Vagina (tissue), 2 donors: ENCODE measurements around the gene GALNT16.

Source experiments
- CTCF ChIP-seq, 3 experiments: fragments of 450-650 bp in 2 of 3; fragments of 200-600 bp in 1 of 3; sonication (generic) in 1 of 3; IDR thresholded peaks; one replicate each; pipeline ENCODE4 v1.5.1; 2017 to 2019; ENCODE audit warnings: antibody characterized with exemption in 3 of 3, mild to moderate bottlenecking in 2 of 3, moderate library complexity in 2 of 3
- POLR2A ChIP-seq, 2 donors: fragments of 450-650 bp; IDR thresholded peaks; one replicate each; pipeline ENCODE4 v1.6.1; 2017; ENCODE audit warnings: antibody characterized with exemption in 2 of 2, mild to moderate bottlenecking in 2 of 2, moderate library complexity in 2 of 2
- POLR2AphosphoS5 ChIP-seq, 2 donors: sonication (generic); formaldehyde crosslinking; IDR thresholded peaks; one replicate each; pipeline ENCODE4 v1.9.0; 2017; ENCODE audit warnings: antibody characterized with exemption in 2 of 2, mild to moderate bottlenecking in 2 of 2, low read depth in 1 of 2; ENCODE audit not compliant: insufficient read depth in 1 of 2

GRCh38 chr14:69376439-69376838 lies 116.5 kb downstream of the GALNT16 start:
- no peak for TF ChIP-seq POLR2A (IDR thresholded peaks at IDR 0.05)
- no peak for TF ChIP-seq CTCF (IDR thresholded peaks at IDR 0.05)
- TF ChIP-seq POLR2AphosphoS5 (IDR thresholded peaks at IDR 0.05; ENCODE audit: insufficient read depth in 1 of 2, low read depth in 1 of 2) = no peak
